Natural killer cell treated with Interleukin-12 subunit alpha and Interleukin-12 subunit beta and Interleukin-15 and Interleukin-18, amount 100 ng/mL, for 72 hours (primary cell): ENCODE results near the gene NFU1. TPM values are rescaled to one million over a fixed set of nuclear protein-coding genes. Genes with fewer than 3 reads are reported as not detected.
"Not testable (repeated sequence)": the region's sequence is repeated elsewhere in the genome, so short reads cannot be mapped to it uniquely, and the experiment has no call there.

ENCODE experiments used
- ATAC-seq, 2 donors: fragments of 150-1000 bp; cut with Tn5 transposase in 1 of 2; sonication (Bioruptor Pico), chemical (Tn5 transposase) in 1 of 2; 2 replicates each; pipeline ENCODE4 v1.10.0; 2021
- DNase-seq: peaks from one replicate; pipeline ENCODE4 v3.0.0; 2022; ENCODE audit warnings: low spot score
- H3K27ac Mint-ChIP-seq, 2 donors: 1 replicate in 1 of 2; 2 replicates in 1 of 2; pipeline ENCODE4 v1.8.0; 2022; ENCODE audit warnings: mixed read lengths in 2 of 2, mild to moderate bottlenecking in 1 of 2, moderate library complexity in 1 of 2
- H3K27me3 Mint-ChIP-seq, 2 donors: 1 replicate in 1 of 2; 2 replicates in 1 of 2; pipeline ENCODE4 v1.8.0; 2022; ENCODE audit warnings: mixed read lengths in 2 of 2
- H3K36me3 Mint-ChIP-seq: one replicate; pipeline ENCODE4 v1.8.0; 2022; ENCODE audit warnings: mixed read lengths
- H3K4me1 Mint-ChIP-seq, 2 donors: 1 replicate in 1 of 2; 2 replicates in 1 of 2; pipeline ENCODE4 v1.8.0; 2022; ENCODE audit warnings: low read depth in 2 of 2, mixed read lengths in 2 of 2, mild to moderate bottlenecking in 1 of 2
- H3K4me3 Mint-ChIP-seq: one replicate; pipeline ENCODE4 v1.8.0; 2022; ENCODE audit warnings: mixed read lengths
- H3K9me3 Mint-ChIP-seq: 2 replicates; pipeline ENCODE4 v1.8.0; 2022; ENCODE audit warnings: mixed read lengths
- total RNA-seq, 2 donors: library from RNA; stranded (reverse); gene quantifications; one replicate each; pipeline ENCODE4 v1.2.3, GENCODE V29; 2022

NFU1 gene
- total RNA-seq, 2 donors from 2014 or later: 25.3 to 34.6 TPM

GRCh38 chr2:69464575-69464974 is 27.3 kb upstream of the NFU1 start:
- H3K36me3 Mint-ChIP-seq: peaks cover 6% of the 10 kb centered on the region

GRCh38 chr2:69462780-69463179 is 25.5 kb upstream of the NFU1 start:
- no peak overlapping the region for H3K4me3 Mint-ChIP-seq
- peaks cover 6% of the 10 kb centered on the region for H3K36me3 Mint-ChIP-seq
- no peaks in the 10 kb centered on the region for H3K9me3 Mint-ChIP-seq

More at GRCh38 chr2:69464575-69464974, 27.3 kb upstream of the NFU1 start:
- DNase-seq (no peak), ATAC-seq (peak in 1 of 2 donors; percentile 36)
- H3K27me3 Mint-ChIP-seq: no peaks in the 10 kb centered on the region
- no peak overlapping the region for H3K27ac Mint-ChIP-seq
- no peaks in the 10 kb centered on the region for H3K9me3 Mint-ChIP-seq
- H3K4me3 Mint-ChIP-seq: no peak overlapping the region
- H3K4me1 Mint-ChIP-seq: peaks cover 6 to 13% of the 10 kb centered on the region in 2 donors

GRCh38 chr2:69461404-69461803 is 24.2 kb upstream of the NFU1 start:
- ATAC-seq (no peak), DNase-seq (no peak)
- Mint-ChIP-seq H3K4me1 (peaks cover 0 to 7% of the 10 kb centered on the region in 2 donors), H3K27ac (no peak overlapping the region), H3K9me3 (no peaks in the 10 kb centered on the region), H3K4me3 (no peak overlapping the region), H3K27me3 (no peaks in the 10 kb centered on the region), H3K36me3 (peaks cover 6% of the 10 kb centered on the region)

More at GRCh38 chr2:69462780-69463179, 25.5 kb upstream of the NFU1 start:
- Mint-ChIP-seq H3K27ac (no peak overlapping the region), H3K4me1 (peaks cover 3 to 12% of the 10 kb centered on the region in 2 donors), H3K27me3 (no peaks in the 10 kb centered on the region)
- no peak for ATAC-seq
- no peak for DNase-seq

- peaks cover 8 to 16% of the 10 kb centered on the region in 2 donors for H3K4me1 Mint-ChIP-seq
- ATAC-seq (no peak), DNase-seq (no peak)
- no peaks in the 10 kb centered on the region for H3K36me3 Mint-ChIP-seq
- no peaks in the 10 kb centered on the region for H3K9me3 Mint-ChIP-seq
- no peaks in the 10 kb centered on the region for H3K27me3 Mint-ChIP-seq
- no peak overlapping the region for H3K27ac Mint-ChIP-seq
- no peak overlapping the region for H3K4me3 Mint-ChIP-seq
Measured at GRCh38 chr2:69459936-69460335, 22.7 kb upstream of the NFU1 start.

- no peaks in the 10 kb centered on the region for H3K36me3 Mint-ChIP-seq
- H3K27ac Mint-ChIP-seq: no peak overlapping the region
- no peaks in the 10 kb centered on the region for H3K27me3 Mint-ChIP-seq
- ATAC-seq: no peak
- no peak overlapping the region for H3K4me3 Mint-ChIP-seq
- H3K9me3 Mint-ChIP-seq: no peaks in the 10 kb centered on the region
- peaks cover 18 to 23% of the 10 kb centered on the region in 2 donors for H3K4me1 Mint-ChIP-seq
- no peak for DNase-seq
Measured at GRCh38 chr2:69456950-69457445, 19.8 kb upstream of the NFU1 start.

- Mint-ChIP-seq H3K27me3 (no peaks in the 10 kb centered on the region), H3K27ac (no peak overlapping the region), H3K9me3 (no peaks in the 10 kb centered on the region), H3K36me3 (no peaks in the 10 kb centered on the region), H3K4me3 (no peak overlapping the region), H3K4me1 (peaks cover 18 to 23% of the 10 kb centered on the region in 2 donors)
- no peak for DNase-seq
- ATAC-seq: no peak
Measured at GRCh38 chr2:69456154-69456553, 18.9 kb upstream of the NFU1 start.

GRCh38 chr2:69454976-69455375 is 17.7 kb upstream of the NFU1 start:
- DNase-seq (no peak), ATAC-seq (no peak)
- H3K4me1 Mint-ChIP-seq: peaks cover 18 to 23% of the 10 kb centered on the region in 2 donors
- H3K36me3 Mint-ChIP-seq: no peaks in the 10 kb centered on the region
- no peak overlapping the region for H3K27ac Mint-ChIP-seq
- no peaks in the 10 kb centered on the region for H3K9me3 Mint-ChIP-seq
- no peaks in the 10 kb centered on the region for H3K27me3 Mint-ChIP-seq
- H3K4me3 Mint-ChIP-seq: no peak overlapping the region

- peaks cover 18 to 23% of the 10 kb centered on the region in 2 donors for H3K4me1 Mint-ChIP-seq
- ATAC-seq (peak; percentile 73 to 77), DNase-seq (no peak)
- no peaks in the 10 kb centered on the region for H3K36me3 Mint-ChIP-seq
- no peak overlapping the region for H3K4me3 Mint-ChIP-seq
- H3K9me3 Mint-ChIP-seq: no peaks in the 10 kb centered on the region
- H3K27ac Mint-ChIP-seq: no peak overlapping the region
- no peaks in the 10 kb centered on the region for H3K27me3 Mint-ChIP-seq
Measured at GRCh38 chr2:69453475-69454129, 16.4 kb upstream of the NFU1 start.

- Mint-ChIP-seq H3K36me3 (no peaks in the 10 kb centered on the region), H3K4me1 (peaks cover 18 to 20% of the 10 kb centered on the region in 2 donors), H3K27me3 (no peaks in the 10 kb centered on the region), H3K9me3 (no peaks in the 10 kb centered on the region), H3K27ac (no peak overlapping the region), H3K4me3 (no peak overlapping the region)
- ATAC-seq: no peak
- DNase-seq: no peak
Measured at GRCh38 chr2:69452687-69453086, 15.5 kb upstream of the NFU1 start.

- ATAC-seq: no peak
- no peaks in the 10 kb centered on the region for H3K36me3 Mint-ChIP-seq
- DNase-seq: no peak
- H3K27me3 Mint-ChIP-seq: no peaks in the 10 kb centered on the region
- H3K4me3 Mint-ChIP-seq: no peak overlapping the region
- no peak overlapping the region for H3K27ac Mint-ChIP-seq
- peaks cover 16 to 18% of the 10 kb centered on the region in 2 donors for H3K4me1 Mint-ChIP-seq
- H3K9me3 Mint-ChIP-seq: no peaks in the 10 kb centered on the region
Measured at GRCh38 chr2:69450735-69451416, 13.6 kb upstream of the NFU1 start.

- no peaks in the 10 kb centered on the region for H3K36me3 Mint-ChIP-seq
- H3K9me3 Mint-ChIP-seq: no peaks in the 10 kb centered on the region
- H3K4me1 Mint-ChIP-seq: peaks cover 7 to 9% of the 10 kb centered on the region in 2 donors
- no peak for DNase-seq
- H3K4me3 Mint-ChIP-seq: no peak overlapping the region
- no peak overlapping the region for H3K27ac Mint-ChIP-seq
- no peak for ATAC-seq
- no peaks in the 10 kb centered on the region for H3K27me3 Mint-ChIP-seq
Measured at GRCh38 chr2:69449906-69450305, 12.7 kb upstream of the NFU1 start.

GRCh38 chr2:69443673-69444072 is 6.4 kb upstream of the NFU1 start:
- not testable (repeated sequence) for H3K27me3 Mint-ChIP-seq, H3K9me3 Mint-ChIP-seq, H3K4me1 Mint-ChIP-seq

GRCh38 chr2:69439499-69439898 is 2.3 kb upstream of the NFU1 start:
- not testable (repeated sequence) for ATAC-seq, H3K9me3 Mint-ChIP-seq, DNase-seq, H3K27me3 Mint-ChIP-seq, H3K36me3 Mint-ChIP-seq
- Mint-ChIP-seq H3K4me3 (peak overlapping the region; percentile 13), H3K4me1 (peaks cover 21 to 25% of the 10 kb centered on the region in 2 donors), H3K27ac (peak overlapping the region in 1 of 2 donors; percentile 92)

More at GRCh38 chr2:69443673-69444072, 6.4 kb upstream of the NFU1 start:
- not testable (repeated sequence) for ATAC-seq, DNase-seq, H3K27ac Mint-ChIP-seq, H3K4me3 Mint-ChIP-seq, H3K36me3 Mint-ChIP-seq

- H3K27me3 Mint-ChIP-seq: no peaks in the 10 kb centered on the region
- H3K36me3 Mint-ChIP-seq: no peaks in the 10 kb centered on the region
- H3K9me3 Mint-ChIP-seq: peaks cover 5% of the 10 kb centered on the region
- peak overlapping the region; percentile 92 to 96 for H3K27ac Mint-ChIP-seq
- no peak for ATAC-seq
- peak overlapping the region; percentile 13 for H3K4me3 Mint-ChIP-seq
- DNase-seq: no peak
- peaks cover 22 to 27% of the 10 kb centered on the region in 2 donors for H3K4me1 Mint-ChIP-seq
Measured at GRCh38 chr2:69438580-69438979, 1.3 kb upstream of the NFU1 start.
